SK-N-MC (cell line): ENCODE measurements around the gene PGBD2.

Source experiments
- DNase-seq: peaks from one replicate; pipeline ENCODE4 v3.0.0-alpha.2; 2011; ENCODE audit warnings: low read depth, low spot score
- H3K27ac ChIP-seq: fragments of 200-600 bp; sonication (generic); 2 replicates; pipeline ENCODE4 v1.5.1; 2016; ENCODE audit warnings: mixed run types
- H3K36me3 ChIP-seq: fragments of 200-600 bp; sonication (generic); 2 replicates; pipeline ENCODE4 v1.6.1; 2017; ENCODE audit warnings: antibody characterized with exemption, low read length, mixed read lengths; ENCODE audit not compliant: insufficient read depth
- H3K4me3 ChIP-seq: fragments of 200-600 bp; sonication (generic); 2 replicates; pipeline ENCODE4 v1.5.1; 2016
- H3K9ac ChIP-seq: fragments of 200-600 bp; sonication (generic); 2 replicates; pipeline ENCODE4 v1.8.0; 2017; ENCODE audit warnings: mixed run types, mixed read lengths; ENCODE audit not compliant: insufficient read length
- H3K9me3 ChIP-seq: fragments of 200-600 bp; sonication (generic); 2 replicates; pipeline ENCODE4 v1.6.1; 2017; ENCODE audit warnings: low read depth, mild to moderate bottlenecking, antibody characterized with exemption, low read length, moderate library complexity, mixed read lengths
- EZH2 ChIP-seq: fragments of 200-600 bp; sonication (generic); IDR thresholded peaks from one replicate; pipeline ENCODE4 v1.6.1; 2017; ENCODE audit warnings: antibody characterized with exemption
- FOXP2 ChIP-seq: optimal IDR thresholded peaks from 2 replicates; pipeline ENCODE3; 2011; ENCODE audit warnings: mild to moderate bottlenecking, moderate library complexity; ENCODE audit not compliant: insufficient read depth; ENCODE audit errors: extremely low read length, control extremely low read depth
- POLR2AphosphoS5 ChIP-seq: IDR thresholded peaks from 2 replicates; pipeline ENCODE4 v1.6.1; 2012; ENCODE audit warnings: mild to moderate bottlenecking, low read depth, low read length, borderline replicate concordance

The PGBD2 gene

DNA sequence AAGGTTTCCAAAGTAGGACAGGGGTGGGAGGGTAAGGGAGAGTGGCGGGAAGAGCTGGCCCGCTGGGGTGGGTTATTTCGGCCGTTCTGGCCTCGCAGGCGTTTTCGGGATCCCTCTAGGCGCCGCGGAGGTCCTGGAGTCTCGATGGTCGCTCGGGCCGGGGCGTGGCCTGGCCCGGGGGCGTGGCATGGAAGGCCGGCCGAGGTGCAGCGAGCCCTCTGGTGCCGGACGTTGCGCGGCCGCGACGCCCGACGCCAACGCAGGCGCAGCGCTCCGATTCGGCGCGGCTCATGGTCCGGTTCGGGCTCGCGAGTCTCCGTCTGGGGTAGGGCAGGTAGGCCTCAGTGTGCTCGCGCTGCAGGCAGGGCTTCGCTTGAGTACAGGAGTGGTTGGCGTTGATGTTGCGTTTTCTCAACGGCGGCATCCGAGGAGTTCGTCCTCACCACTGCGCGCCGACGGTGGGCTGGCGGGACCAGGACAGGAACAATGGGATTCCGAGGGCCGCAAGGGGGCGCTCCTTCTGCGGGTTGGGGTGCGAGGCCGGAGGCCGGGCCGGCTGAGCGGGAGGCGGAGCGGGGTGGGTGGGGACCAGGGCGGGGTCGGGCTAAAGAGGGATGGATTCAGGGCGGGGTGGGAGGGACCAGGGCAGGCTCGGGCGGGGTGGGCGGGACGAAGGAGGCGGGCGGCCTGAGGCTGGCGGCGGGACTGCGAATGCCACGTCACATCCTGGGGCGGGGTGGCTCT is at the start of gene PGBD2:
PGBD2 (plus strand) TSS at position 227 of the 744 bp plus-strand sequence. CDS start 7,628 bp downstream, outside the sequence.
- H3K9ac ChIP-seq: peak within 1 kb of the TSS; percentile 90
- H3K36me3 ChIP-seq: no peaks in the 10 kb centered on the region
- peak within 1 kb of the TSS; percentile 93 for H3K4me3 ChIP-seq
- TF ChIP-seq EZH2: no peak
- TF ChIP-seq FOXP2: peak; percentile 31
- peak; percentile 67 for TF ChIP-seq POLR2AphosphoS5
- H3K9me3 ChIP-seq: no peaks in the 10 kb centered on the region
- no peak for DNase-seq
- H3K27ac ChIP-seq: peak within 1 kb of the TSS; percentile 85

GRCh38 chr1:248857201-248857600 is 48.8 kb upstream of the PGBD2 start:
- no peak for DNase-seq
- Histone ChIP-seq H3K27ac (no peak overlapping the region), H3K9ac (peak overlapping the region; percentile 90), H3K4me3 (peak overlapping the region; percentile 95), H3K36me3 (peaks cover 42% of the 10 kb centered on the region), H3K9me3 (no peaks in the 10 kb centered on the region)
- TF ChIP-seq EZH2 (no peak), FOXP2 (no peak), POLR2AphosphoS5 (no peak)

- TF ChIP-seq POLR2AphosphoS5 (peak; percentile 13; the same call in 1 of the 2 replicates), FOXP2 (no peak)
- Histone ChIP-seq H3K9me3 (no peaks in the 10 kb centered on the region), H3K27ac (no peak overlapping the region), H3K4me3 (peak overlapping the region; percentile 95), H3K36me3 (peaks cover 37% of the 10 kb centered on the region), H3K9ac (peak overlapping the region; percentile 90)
- DNase-seq: no peak
These were observed 48.3 kb upstream of the PGBD2 start for GRCh38 chr1:248857749-248858095.

GRCh38 chr1:248858096-248858890 is 47.7 kb upstream of the PGBD2 start:
- DNase-seq: no peak
- TF ChIP-seq POLR2AphosphoS5 (0 out of 2 replicates have a peak, but pooled peaks have one; percentile 12), EZH2 (no peak)
- Histone ChIP-seq H3K9me3 (no peaks in the 10 kb centered on the region), H3K27ac (peak overlapping the region; percentile 75), H3K9ac (peak overlapping the region; percentile 90), H3K4me3 (peak overlapping the region; percentile 95), H3K36me3 (peaks cover 32% of the 10 kb centered on the region)

DNA sequence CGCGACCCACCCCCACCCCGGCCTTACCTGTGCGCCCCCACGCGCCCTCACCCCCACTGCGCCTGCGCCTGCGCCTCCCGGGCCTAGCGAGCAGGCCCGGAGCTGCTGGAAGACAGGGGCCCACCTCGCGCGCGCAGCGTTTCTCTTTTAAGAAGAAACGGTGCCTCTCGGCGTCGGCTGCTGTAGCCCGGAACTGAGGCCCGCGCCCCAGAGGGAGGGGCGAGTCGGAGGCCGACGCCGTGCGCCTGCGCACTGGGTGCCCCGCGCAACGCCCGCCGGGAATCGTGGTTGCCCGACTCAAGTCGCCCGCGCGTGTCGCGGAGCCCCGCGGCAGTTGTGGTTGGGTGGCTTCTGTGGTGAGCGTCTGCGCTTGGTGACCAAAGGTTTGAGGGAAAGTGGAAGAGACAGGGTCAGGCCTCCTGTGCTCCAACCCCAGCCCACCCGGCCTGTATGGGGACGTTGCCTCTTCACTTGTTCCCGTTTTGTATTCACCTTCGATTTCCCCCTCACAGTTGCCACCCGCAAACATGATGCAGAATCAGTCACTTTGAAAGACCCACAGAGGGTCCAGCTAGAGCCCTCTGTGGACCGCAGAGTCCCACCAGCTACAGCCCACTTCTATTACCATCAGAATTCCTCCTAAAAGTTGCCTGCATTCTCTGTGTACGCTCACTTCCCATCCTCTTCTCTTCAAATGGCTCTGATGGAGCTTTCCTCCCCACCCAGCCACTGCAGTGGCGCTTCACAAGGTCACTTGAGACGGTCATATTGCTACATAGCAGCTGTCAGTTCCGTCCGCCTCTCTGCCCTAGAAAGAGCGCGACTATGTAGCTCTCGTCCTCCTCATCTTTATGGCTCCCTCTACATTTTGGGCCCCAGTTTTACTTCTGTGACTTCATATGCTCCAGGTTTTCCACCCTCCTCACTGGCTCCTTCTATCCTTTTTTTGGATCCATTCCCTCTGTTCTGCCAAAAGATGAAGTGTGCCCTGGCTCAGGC is 46.8 kb upstream of the PGBD2 start, which contains the start of gene ZNF692:
ZNF692 (minus strand) TSS at position 195 of the 999 bp plus-strand sequence. CDS start 776 bp downstream, outside the sequence.
- DNase-seq: peak; percentile 84
- peak within 1 kb of the TSS; percentile 78 for H3K27ac ChIP-seq
- TF ChIP-seq EZH2 (no peak), FOXP2 (peak; percentile 64), POLR2AphosphoS5 (peak; percentile 97)

DNA sequence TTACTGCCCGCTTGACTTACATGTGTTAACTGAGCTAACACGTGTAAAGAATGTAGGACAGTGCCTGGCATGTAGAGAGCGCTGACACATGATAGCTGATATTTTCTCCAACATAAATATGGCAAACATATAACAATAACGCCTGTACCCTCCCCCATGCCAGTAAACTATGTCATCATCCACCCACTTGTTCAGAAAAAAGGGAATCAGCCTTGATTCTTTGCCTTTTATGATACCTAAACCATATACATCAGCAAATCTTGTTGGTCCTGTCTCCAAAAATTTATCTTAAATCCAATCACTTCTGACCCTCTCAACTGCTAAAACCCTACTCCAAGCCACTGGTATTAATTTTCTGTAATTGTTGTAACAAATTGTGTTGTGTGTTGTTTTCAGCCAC is 46.0 kb upstream of the PGBD2 start:
- Histone ChIP-seq H3K27ac (no peak overlapping the region), H3K9ac (no peak overlapping the region), H3K4me3 (no peak overlapping the region), H3K36me3 (peaks cover 15% of the 10 kb centered on the region), H3K9me3 (no peaks in the 10 kb centered on the region)
- no peak for DNase-seq
- TF ChIP-seq FOXP2 (no peak), EZH2 (no peak), POLR2AphosphoS5 (no peak)

More for the DNA sequence above, 46.8 kb upstream of the PGBD2 start, which contains the start of gene ZNF692:
- H3K4me3 ChIP-seq: peak within 1 kb of the TSS; percentile 95
- no peaks in the 10 kb centered on the region for H3K9me3 ChIP-seq
- peak within 1 kb of the TSS; percentile 95 for H3K9ac ChIP-seq
- H3K36me3 ChIP-seq: peaks cover 23% of the 10 kb centered on the region

DNA sequence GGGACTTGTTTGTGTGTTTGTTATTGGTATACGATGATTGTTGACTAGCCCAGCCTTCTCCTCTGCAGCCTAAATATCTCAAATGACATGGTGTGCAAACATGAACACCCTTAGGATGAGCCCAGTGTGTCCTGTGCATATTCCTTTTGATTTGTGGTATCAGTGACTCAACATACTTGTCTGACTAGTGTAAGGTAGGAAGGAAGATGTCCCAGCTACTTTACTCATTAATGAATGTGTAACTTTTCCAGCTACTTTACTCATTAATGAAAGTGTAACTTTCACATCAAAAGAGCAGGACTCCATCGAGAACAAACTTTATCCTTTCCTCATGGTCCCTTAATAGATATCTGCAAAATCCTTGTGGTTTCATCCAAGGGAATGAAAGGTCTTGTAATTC is 44.4 kb upstream of the PGBD2 start:
- H3K27ac ChIP-seq: no peak overlapping the region
- TF ChIP-seq POLR2AphosphoS5 (no peak), EZH2 (no peak), FOXP2 (no peak)
- H3K9me3 ChIP-seq: no peaks in the 10 kb centered on the region
- no peak overlapping the region for H3K4me3 ChIP-seq
- H3K9ac ChIP-seq: no peak overlapping the region
- H3K36me3 ChIP-seq: no peaks in the 10 kb centered on the region
- DNase-seq: no peak
